Activated T-cell treated with anti-CD3 and anti-CD28 coated beads for 4 hours (primary cell): ENCODE measurements around the gene LYSMD2.

ENCODE experiments used
- DNase-seq: peaks from one replicate; pipeline ENCODE4 v3.0.0-alpha.2; 2020

Gene LYSMD2

DNA sequence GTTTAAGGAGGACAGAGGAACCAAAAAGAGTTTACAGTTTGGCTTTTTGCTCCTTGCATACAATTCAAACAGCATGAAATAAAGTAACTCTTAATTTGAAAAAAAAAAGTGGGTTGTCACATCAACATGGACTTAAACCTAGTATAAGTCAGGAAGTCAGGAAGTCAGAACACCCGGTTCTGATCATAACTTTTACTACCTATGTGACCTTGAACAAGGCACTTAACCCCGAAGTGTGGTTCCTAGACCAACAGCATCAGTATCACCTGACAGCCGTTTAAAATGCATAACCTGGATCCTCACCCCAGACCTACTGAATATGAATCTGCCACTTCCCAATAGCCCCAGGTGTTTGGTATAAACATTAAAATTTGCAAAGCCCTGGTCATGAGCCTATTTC, 18.7 kb downstream of the LYSMD2 start:
- DNase-seq = no peak

DNA sequence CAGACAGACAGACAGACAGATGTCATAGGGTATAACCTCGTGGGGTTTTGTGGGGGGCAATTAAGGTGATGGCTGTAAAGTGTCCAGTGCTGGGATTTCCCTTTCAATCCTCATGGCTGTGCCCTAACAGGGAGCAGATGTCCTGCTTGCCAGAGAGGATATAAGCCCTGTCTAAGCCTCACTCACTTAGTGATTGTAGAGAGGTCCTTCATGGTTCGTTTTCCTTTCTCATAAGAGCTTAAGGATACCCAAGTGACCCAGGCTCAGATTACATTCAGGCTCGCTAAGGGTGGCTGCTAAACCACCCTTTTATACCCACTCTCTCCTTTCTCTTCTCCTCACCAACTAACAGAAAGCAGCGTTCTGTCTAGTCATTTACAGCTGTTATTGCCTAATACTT, 19.2 kb downstream of the LYSMD2 start:
- no peak for DNase-seq

DNA sequence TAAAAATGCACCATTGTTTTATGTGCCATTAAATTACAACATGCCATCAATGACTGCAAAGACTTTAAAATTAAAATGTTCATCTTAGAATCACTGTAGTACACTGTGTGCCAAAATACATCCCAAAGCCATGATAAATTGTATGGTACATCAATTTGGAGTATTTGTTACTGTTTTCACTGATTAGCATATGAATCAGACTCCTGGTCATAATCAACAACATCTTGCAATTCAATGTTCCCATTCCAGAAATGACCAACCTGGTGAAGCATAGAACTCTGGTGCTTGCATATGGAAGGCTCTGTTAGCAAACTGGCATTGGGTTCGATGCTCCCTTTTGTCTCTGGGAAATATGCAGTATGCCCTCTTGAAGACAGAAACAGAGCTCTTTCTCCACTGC, 22.5 kb downstream of the LYSMD2 start:
- DNase-seq = no peak

DNA sequence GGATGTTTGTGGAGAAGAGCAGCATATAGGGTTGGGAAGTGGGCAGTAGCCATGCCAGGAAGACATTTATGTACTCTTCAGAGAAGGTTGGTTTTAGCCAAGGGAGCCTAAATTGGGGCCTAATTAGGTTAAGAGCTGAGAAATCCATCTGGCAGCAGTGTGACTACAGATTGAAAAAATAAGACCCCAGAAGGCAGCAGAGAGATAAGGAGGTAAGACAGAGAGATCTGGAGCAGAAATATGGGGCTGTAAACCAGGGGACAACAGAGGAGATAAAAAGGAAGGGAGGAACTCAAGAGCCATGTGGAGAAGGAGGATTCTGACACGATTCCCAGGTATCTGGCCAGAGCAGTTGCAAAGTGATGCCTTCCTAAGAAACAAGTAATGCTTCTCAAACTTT, 23.3 kb downstream of the LYSMD2 start:
- no peak for DNase-seq

DNA sequence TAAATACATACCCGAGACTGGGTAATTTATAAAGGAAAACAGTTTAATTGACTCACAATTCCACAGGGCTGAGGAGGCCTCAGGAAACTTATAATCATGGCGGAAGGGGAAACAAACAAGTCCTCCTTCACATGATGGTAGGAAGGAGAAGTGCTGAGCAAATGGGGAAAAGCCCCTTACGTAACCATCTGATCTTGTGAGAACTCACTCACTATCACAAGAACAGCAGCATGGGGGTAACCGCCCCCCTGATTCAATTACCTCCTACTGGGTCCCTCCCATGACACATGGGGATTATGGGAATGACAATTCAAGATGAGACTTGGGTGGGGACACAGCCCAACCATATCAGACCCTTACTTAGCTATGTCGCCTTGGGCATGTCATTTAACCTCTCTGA, 28.4 kb downstream of the LYSMD2 start:
- no peak for DNase-seq

DNA sequence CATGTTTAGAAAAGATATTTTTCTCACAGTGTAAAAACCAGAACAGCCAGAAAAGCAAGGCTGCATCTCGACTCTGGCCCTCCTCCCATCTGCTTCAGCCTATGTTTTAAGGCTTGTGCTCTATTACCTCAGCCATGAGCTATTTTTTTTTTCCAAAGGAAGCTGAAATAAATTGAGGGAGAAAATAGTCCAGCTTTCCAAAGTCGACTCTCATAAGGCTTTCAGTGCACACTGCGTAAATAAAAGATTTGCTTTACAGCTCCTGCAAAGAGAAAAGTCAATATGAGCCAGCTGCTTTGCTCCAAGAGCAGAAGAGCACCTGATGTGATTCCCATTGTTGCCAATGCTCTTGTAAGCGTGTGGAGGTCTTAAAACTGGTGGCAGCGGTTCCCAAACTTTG, 29.4 kb downstream of the LYSMD2 start:
- no peak for DNase-seq

DNA sequence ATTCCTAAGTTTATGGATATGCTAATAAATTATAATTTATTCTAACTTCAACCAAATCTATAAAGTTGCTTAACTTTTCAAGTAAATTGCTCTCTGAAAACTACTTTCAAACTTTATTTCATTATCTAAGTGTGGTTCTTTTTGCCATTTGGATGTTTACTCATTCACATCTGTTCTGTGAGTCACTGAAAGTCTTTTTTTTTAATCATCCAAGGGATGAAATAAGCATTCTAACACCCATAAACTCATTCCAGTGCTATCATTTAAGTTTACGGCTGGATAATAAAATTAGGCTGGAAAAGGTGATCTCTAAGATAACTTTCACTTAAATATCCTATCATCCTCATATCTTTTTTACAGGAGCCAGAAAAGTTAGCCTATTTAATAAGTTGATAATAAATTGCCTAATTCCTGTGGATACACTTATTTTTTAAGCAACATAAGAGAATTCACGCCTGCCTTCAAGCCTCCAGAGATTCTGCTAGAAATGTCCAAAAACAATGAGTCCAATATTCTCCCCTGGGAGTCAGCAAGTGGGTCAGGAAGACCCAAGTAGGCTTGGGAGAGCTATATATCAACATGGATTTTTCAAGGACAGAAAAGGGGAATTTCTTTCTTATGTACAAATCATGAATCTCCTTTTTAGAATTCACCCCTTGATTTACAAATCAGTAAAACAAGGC, 30.4 kb downstream of the LYSMD2 start:
- no peak for DNase-seq

DNA sequence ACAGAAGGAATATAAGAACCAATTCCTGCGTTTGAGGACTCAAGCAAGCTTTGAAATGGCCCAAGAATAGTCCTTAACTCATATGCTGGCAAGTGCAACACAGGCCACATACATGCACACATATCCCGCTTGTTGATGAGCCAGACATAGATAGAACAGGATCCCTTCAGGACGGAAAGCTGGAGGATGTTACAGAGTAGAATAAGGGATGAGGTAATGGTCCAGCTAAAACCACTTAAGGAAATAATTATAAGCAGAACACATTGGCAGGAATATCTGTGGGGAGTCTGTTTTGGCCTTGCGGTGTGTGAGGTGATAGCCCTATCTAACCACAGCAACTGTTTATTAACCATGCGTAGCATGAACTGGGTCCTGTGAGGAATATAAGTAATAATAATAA, 31.2 kb downstream of the LYSMD2 start:
- no peak for DNase-seq

DNA sequence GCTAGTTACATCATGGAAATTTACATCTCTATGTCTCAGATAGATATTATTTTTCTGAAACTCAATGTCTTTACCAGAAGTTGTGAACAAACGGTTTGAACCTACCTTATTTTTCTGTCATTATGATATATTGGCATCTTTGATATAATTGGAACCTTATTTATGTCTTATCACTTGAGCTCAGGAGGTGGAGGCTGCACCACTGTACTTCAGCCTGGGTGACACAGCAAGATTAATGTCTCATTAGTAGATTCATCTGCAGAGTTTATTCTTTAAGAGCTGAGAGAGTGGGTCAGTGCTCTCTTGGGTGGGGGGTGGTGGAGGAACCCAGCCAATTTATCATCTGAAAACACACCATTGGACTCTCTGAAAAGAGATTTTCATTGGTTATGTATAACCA, 34.7 kb downstream of the LYSMD2 start:
- DNase-seq = no peak

DNA sequence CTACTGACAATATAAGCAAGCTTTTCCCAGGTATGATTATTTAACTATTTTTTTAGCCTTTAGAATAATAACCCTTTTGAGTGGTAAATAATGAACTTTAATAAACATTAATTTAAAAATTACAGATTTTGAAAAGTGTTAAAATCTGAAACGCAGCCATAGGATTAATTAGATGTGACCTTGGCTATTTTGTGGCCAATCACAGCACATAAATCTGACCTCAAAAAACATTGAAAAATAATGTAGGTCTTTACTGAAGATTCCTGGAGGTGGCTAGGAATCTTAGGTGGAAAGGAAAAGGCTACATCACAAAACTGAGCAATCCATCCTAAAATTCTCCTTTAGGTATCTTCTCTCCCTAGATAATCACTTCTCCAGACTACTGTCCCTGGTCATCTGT, 38.1 kb downstream of the LYSMD2 start:
- DNase-seq = no peak

DNA sequence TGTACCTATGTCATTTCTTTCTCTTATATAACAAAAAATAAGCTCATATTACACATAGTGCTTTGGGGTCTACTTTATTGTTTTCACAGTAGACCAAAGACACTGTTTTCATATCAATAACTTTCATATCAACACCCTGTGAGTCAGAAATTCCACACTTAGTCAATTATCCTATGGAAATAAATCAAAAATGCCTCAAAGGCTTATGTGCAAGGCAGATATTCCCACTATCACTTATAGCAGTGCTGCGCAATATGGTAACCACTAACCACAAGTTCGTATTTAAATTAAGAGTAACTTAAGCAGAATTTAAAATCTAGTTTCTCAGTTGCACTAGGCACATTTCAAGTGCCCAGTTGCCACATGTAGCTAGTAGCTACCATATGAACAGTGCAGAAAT, 40.3 kb downstream of the LYSMD2 start:
- DNase-seq = no peak

DNA sequence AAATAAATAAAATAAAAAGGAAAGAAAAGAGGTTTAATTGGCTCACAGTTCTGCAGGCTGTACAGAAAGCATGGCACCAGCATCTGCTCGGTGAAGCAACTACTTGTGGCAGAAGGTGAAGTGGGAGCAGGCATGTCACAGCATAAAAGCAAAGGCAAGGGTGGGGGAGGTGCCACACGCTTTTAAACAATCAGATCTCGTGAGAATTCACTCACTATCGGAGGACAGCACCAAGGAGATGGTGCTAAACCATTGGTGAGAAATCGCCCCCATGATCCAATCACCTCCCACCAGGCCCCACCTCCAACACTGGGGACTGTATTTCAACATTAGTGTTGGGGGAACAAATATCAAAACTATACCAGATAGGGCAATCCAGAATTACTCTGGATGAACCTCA, 40.9 kb downstream of the LYSMD2 start:
- DNase-seq = no peak

DNA sequence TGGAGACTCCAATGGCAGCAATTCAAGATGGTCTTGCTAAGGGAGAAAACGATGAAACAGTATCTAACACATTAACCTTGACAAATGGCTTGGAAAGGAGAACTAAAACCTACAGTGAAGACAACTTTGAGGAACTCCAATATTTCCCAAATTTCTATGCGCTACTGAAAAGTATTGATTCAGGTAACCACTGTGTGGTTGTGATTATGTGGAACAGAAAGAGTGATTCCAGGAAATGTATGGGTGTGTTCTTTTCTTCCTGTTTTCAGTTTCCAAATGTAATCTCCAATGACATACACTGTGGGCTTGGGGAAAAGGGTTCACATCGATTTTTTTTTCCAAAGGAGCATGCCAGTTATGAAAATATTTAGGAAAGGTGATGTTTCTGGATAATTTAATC, 45.3 kb downstream of the LYSMD2 start:
- DNase-seq = no peak

DNA sequence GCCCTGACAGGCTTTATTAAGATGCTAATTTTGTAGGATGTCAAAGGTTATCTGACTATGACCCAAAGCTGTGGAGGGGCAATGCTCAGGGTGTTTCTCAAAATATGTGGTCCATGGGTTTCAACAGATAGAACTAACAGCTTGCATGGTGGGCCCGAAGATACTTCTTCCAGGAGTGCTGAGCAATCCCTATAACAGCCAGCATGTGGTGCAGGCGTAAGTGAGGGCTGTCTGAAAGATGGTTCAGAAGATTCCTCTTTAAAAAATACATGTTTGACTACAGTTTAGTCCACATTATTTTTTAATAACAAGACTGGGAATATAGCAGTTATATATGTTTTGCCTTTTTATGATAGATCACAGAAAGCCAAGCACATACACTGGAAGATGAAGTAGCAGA, 48.6 kb downstream of the LYSMD2 start:
- DNase-seq = no peak

DNA sequence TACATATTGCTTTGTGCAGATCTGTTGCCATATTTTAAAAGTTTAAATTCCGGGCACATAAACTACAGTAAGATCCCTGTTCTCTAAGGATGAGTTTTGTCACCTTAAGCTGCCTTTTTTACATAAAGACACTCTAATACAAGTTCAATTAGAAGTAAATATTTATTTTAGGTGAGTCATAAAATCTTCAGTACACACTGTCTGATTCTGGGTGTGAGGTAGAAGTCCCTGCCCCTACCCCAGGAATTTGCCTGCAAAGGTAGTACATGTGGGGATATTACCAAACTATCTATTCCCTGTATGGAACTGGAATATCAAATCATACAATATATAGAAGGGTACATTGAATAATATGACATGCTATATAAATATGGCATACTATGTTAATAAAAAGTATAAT, 49.9 kb downstream of the LYSMD2 start:
- DNase-seq = no peak

DNA sequence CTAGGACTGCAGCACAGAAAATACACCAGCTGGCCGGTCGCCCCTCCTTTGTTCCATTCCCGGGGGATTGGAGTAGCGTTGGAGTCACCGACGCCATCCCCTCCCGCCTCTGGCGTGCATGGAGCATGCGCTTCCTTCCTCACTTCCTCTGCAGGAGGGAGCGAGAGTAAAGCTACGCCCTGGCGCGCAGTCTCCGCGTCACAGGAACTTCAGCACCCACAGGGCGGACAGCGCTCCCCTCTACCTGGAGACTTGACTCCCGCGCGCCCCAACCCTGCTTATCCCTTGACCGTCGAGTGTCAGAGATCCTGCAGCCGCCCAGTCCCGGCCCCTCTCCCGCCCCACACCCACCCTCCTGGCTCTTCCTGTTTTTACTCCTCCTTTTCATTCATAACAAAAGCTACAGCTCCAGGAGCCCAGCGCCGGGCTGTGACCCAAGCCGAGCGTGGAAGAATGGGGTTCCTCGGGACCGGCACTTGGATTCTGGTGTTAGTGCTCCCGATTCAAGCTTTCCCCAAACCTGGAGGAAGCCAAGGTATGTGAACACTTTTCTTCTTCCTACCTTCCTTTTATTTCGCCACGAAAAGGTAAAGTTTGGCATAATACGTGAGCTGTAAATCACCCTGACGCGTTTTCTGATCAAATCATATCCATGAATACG, 56.0 kb downstream of the LYSMD2 start, which contains the start of gene SCG3:
Gene SCG3 (plus strand): TSS at position 201 of the 661 bp plus-strand sequence. CDS start 253 bp downstream, at position 454.
- peak; percentile 18 for DNase-seq

DNA sequence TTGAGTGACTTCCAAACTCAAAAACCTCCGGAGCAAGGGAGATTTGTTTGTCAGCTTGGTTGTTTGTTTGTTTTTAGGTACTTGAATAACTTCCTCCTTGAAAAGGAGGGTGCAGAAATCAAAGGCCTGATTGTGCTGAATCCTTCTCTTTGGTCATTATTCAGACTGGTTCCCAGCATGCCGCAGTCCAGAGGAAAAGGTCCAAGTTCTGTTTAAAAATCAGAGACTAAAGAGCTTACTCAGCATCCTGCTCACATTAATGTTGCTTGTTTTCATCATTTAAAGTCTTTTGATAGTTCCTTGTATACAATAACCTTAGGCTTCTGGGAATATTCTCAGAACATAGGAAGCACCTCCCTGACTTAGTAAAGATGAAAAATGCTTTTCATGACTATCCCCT, 57.1 kb downstream of the LYSMD2 start:
- no peak for DNase-seq

DNA sequence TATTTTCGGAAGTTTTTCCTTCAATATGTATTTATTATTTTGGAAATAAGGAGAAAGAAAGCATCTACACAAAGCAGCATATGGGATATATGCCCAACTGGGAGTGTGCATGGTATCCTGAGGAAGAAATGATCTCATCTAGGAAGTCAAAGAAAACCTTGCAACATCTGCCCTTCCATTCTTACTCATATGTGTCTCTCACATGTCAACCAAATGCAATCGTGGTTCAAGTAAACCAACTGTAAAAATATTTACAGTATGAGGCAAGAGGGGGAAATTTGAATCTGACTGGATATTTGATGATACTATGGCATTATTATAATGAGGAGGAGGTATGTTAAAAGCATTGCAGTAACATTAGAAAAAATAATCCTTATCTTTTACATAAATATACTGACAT, 59.4 kb downstream of the LYSMD2 start:
- DNase-seq = no peak

DNA sequence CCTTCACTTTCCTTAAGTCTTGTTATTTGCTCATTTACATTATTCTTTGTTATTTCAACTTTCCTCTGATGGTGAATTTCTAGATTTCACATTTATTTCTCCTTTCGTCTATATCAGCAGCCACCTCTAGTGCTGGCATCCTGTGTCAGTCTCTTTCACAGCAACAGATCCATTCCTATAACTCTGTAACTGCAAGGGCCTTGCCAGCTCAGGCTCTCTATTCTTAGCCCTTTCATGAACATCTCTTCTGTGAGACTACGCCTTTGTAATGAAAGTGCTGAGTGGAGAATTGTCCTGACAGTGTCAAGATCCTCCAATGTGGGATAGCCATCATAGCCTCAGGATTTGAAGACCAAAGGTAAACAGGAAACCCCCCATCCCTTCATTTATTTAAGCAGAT, 60.0 kb downstream of the LYSMD2 start:
- no peak for DNase-seq

DNA sequence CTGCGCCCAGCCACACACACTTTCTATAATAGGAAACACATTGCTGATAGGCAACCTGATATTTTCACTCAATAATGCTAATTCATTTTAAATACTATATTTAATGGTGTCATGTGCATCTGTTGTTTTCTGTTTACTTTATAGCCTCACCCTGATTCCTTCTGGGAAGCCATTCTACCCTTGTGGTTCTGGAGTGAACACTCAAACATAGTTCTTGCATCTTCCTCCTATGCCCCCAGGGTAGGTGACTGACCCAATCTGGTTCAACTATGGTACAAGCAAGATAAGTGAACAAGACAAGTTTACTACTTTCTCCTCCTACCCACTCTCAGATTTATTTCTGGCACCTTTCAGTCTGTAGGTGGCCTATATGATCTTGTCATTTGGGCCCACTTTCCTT, 60.4 kb downstream of the LYSMD2 start:
- no peak for DNase-seq

DNA sequence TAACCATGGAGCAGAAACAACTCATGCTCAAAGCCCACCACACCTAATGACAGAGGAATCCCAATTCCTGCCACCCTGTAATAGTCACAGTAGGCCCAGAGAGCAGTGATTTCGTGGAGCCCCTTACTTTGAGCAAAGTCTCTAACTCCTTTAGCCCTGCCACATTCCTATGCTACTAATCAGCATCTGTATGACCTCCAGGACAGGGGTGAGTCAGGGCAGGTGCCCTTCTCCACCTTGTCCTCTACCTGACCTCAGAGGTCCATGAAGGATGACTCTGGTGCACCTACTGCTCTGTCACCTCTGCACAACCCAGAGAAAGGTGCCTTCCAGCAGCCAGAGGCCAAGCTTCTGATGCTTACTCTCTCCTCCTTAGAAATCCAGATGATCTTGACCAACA, 62.2 kb downstream of the LYSMD2 start:
- DNase-seq = no peak
